Measurements from ENCODE around the gene SLC8A3. TPM values are rescaled to one million over a fixed set of nuclear protein-coding genes. Genes with fewer than 3 reads are reported as not detected.

Gene SLC8A3
- total RNA-seq, 1 donor from 2014 or later: 0.08 TPM

GRCh38 chr14:70149596-70150165 lies 39.1 kb downstream of the SLC8A3 start:
- H3K36me3 ChIP-seq (ENCODE audit: control insufficient read depth, insufficient read depth, low read length): no peaks in the 10 kb centered on the region
- no peak for TF ChIP-seq CTCF (IDR thresholded peaks at IDR 0.05; ENCODE audit: insufficient read depth, low read length, poor library complexity, severe bottlenecking)
- no peak overlapping the region for H3K4me3 ChIP-seq (ENCODE audit: low read depth, low read length)
- DNase-seq (ENCODE audit: low read depth): no peak
- no peaks in the 10 kb centered on the region for H3K27me3 ChIP-seq (ENCODE audit: control insufficient read depth, insufficient read depth, low read length)

GRCh38 chr14:70148911-70149595 lies 39.7 kb downstream of the SLC8A3 start:
- H3K36me3 ChIP-seq (ENCODE audit: control insufficient read depth, insufficient read depth, low read length): no peaks in the 10 kb centered on the region
- H3K27me3 ChIP-seq (ENCODE audit: control insufficient read depth, insufficient read depth, low read length): no peaks in the 10 kb centered on the region
- DNase-seq (ENCODE audit: low read depth): no peak
- TF ChIP-seq CTCF (IDR thresholded peaks at IDR 0.05; ENCODE audit: insufficient read depth, low read length, poor library complexity, severe bottlenecking): no peak
- H3K4me3 ChIP-seq (ENCODE audit: low read depth, low read length): no peak overlapping the region

DNA sequence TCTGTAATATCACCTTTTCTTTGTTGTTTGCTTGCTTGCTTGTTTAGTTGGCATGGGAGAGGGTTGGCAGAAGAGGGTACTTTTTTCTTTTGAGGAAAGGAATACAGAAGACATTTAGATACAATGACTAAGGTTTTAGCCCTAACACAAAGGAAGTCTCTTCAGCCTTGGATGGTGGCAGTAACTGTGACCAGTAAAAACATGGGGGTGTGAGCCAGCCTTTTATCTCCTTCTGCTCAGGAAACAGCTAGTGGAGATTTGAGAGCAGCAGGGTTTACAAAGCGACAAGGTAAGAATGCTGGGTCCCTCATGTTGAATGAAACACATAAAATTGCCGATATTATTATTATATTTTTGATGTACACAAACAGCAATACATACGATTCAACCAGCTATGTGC lies 40.4 kb downstream of the SLC8A3 start:
- Histone ChIP-seq H3K36me3 (ENCODE audit: control insufficient read depth, insufficient read depth, low read length) (no peaks in the 10 kb centered on the region), H3K27me3 (ENCODE audit: control insufficient read depth, insufficient read depth, low read length) (no peaks in the 10 kb centered on the region), H3K4me3 (ENCODE audit: low read depth, low read length) (no peak overlapping the region)
- no peak for DNase-seq (ENCODE audit: low read depth)
- no peak for TF ChIP-seq CTCF (IDR thresholded peaks at IDR 0.05; ENCODE audit: insufficient read depth, low read length, poor library complexity, severe bottlenecking)

DNA sequence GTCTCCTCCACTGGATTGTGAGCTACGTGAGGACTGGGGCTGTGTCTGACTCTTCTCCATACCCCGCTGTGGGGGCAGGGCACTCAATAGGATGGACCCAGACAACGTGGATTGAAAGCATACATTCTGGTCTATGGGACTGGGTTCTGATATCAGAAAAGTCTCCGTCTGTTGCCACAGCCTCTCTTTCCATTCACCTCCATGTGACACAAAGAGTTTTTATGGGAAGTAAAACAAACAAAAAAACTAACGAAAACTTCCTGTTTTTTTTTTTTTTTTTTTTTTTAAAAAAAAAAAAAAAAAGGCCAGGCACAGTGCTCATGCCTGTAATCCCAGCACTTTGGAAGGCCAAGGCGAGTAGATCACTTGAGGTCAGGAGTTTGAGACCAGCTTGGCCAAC lies 44.7 kb downstream of the SLC8A3 start:
- TF ChIP-seq CTCF (IDR thresholded peaks at IDR 0.05; ENCODE audit: insufficient read depth, low read length, poor library complexity, severe bottlenecking): no peak
- H3K36me3 ChIP-seq (ENCODE audit: control insufficient read depth, insufficient read depth, low read length): no peaks in the 10 kb centered on the region
- DNase-seq (ENCODE audit: low read depth): no peak
- H3K27me3 ChIP-seq (ENCODE audit: control insufficient read depth, insufficient read depth, low read length): no peaks in the 10 kb centered on the region
- no peak overlapping the region for H3K4me3 ChIP-seq (ENCODE audit: low read depth, low read length)

- Histone ChIP-seq H3K27me3 (ENCODE audit: control insufficient read depth, insufficient read depth, low read length) (no peaks in the 10 kb centered on the region), H3K36me3 (ENCODE audit: control insufficient read depth, insufficient read depth, low read length) (no peaks in the 10 kb centered on the region), H3K4me3 (ENCODE audit: low read depth, low read length) (no peak overlapping the region)
- DNase-seq (ENCODE audit: low read depth): no peak
- no peak for TF ChIP-seq CTCF (IDR thresholded peaks at IDR 0.05; ENCODE audit: insufficient read depth, low read length, poor library complexity, severe bottlenecking)
These were observed 45.4 kb downstream of the SLC8A3 start for GRCh38 chr14:70143306-70143705.

DNA sequence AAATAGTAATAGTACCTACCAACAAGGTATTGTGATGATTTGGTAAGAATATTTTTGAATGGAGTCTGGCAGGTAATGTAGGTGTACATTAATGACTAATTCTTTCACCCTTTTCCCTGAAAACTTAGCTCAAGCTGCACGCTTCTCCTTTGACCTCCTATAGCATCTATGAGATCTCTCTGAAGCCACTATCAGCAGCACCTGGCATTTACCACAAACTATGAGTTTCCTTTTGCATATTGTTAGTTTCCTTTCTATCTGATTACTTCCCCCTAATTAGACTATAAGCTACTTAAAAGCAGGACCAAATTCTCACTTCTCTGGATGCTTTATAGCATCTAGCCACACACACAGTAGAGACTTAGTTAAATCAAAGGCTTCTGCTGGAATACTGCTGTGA lies 48.1 kb downstream of the SLC8A3 start:
- TF ChIP-seq CTCF (IDR thresholded peaks at IDR 0.05; ENCODE audit: insufficient read depth, low read length, poor library complexity, severe bottlenecking): no peak
- Histone ChIP-seq H3K4me3 (ENCODE audit: low read depth, low read length) (no peak overlapping the region), H3K27me3 (ENCODE audit: control insufficient read depth, insufficient read depth, low read length) (no peaks in the 10 kb centered on the region), H3K36me3 (ENCODE audit: control insufficient read depth, insufficient read depth, low read length) (no peaks in the 10 kb centered on the region)
- no peak for DNase-seq (ENCODE audit: low read depth)
